ENCODE results near the gene KIF17.
"Not testable (repeated sequence)": the region's sequence is repeated elsewhere in the genome, so short reads cannot be mapped to it uniquely, and the experiment has no call there.

The KIF17 gene

DNA sequence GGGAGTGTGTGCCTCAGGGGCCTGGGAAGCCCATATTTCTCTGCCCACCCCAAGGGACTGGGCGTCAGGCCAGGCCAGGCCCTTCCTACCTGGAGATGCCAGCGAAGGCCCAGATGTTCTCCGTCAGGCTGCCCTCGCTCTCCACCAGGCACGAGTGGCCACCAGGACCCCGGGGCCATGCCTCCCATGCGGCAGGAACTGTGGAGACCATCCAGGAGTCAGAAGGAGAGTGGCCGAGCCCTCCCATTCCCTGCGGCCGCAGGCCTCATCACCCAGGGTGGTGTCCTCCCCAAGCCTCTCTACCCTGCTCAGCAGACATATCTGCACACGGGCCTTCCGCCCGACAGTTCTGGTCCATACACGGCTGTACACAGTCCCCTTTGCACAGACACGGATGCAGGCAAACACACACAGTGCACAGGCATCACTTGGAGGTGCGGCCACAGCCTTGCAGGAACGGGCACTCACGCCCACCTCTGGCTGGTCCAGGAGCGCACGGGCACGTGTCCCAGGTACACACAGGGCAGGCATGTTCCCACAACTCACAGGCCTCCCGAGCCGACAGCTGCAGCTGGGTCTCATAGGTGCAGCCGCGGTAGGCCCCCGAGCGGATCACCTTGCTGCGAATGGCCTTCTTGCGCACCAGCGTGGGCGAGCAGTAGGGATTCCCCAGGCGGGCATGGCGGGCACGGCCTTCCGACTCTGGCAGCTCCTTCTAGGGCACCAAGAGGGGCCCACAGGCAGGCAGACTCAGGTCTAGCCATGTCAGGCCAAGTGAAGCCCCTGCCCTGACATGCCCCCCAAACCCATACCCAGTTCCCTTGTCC is 5.9 kb upstream of the KIF17 start:
- H3K27ac Mint-ChIP-seq, result no peak overlapping the region
- no peaks in the 10 kb centered on the region for H3K9me3 Mint-ChIP-seq
- ATAC-seq (no peak), DNase-seq (no peak)
- H3K27me3 Mint-ChIP-seq, result peaks cover 13% of the 10 kb centered on the region
- no peaks in the 10 kb centered on the region for H3K36me3 Mint-ChIP-seq (ENCODE audit: low read depth)
- peaks cover under 1% of the 10 kb centered on the region for H3K4me1 Mint-ChIP-seq
- no peak overlapping the region for H3K4me3 Mint-ChIP-seq

DNA sequence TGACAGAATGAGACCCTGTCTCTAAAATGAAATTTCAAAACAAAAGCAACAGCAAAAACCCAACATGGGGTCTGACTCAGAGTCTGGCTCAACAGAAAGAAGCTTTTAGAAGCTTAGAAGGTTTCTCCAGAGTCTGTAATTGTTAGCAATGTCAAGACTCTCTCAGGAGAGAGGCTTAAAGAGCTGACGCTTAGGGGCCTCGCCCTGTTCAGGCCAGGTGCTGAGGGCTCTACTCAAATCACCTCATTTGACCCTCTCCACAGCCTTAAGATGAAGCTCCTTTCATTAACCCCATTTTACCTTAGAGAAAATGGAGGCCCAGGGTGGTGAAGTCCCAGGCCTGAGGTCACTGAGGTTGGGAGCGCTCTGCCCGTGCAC is 5.3 kb upstream of the KIF17 start:
- no peak overlapping the region for H3K4me3 Mint-ChIP-seq
- peaks cover 11% of the 10 kb centered on the region for H3K27me3 Mint-ChIP-seq
- H3K36me3 Mint-ChIP-seq (ENCODE audit: low read depth), result no peaks in the 10 kb centered on the region
- H3K9me3 Mint-ChIP-seq, result no peaks in the 10 kb centered on the region
- ATAC-seq (no peak), DNase-seq (no peak)
- H3K4me1 Mint-ChIP-seq, result peaks cover 2% of the 10 kb centered on the region
- no peak overlapping the region for H3K27ac Mint-ChIP-seq

GRCh38 chr1:20721117-20722061 is 3.6 kb upstream of the KIF17 start:
- DNase-seq (no peak), ATAC-seq (no peak)
- no peak overlapping the region for H3K27ac Mint-ChIP-seq
- no peaks in the 10 kb centered on the region for H3K9me3 Mint-ChIP-seq
- peaks cover 19% of the 10 kb centered on the region for H3K27me3 Mint-ChIP-seq
- no peak overlapping the region for H3K4me3 Mint-ChIP-seq
- H3K36me3 Mint-ChIP-seq (ENCODE audit: low read depth), result no peaks in the 10 kb centered on the region
- H3K4me1 Mint-ChIP-seq, result peaks cover 6% of the 10 kb centered on the region

GRCh38 chr1:20720631-20721091 is 2.9 kb upstream of the KIF17 start:
- Mint-ChIP-seq H3K4me3 (no peak overlapping the region), H3K27me3 (peaks cover 26% of the 10 kb centered on the region), H3K9me3 (no peaks in the 10 kb centered on the region), H3K36me3 (ENCODE audit: low read depth) (no peaks in the 10 kb centered on the region), H3K27ac (no peak overlapping the region), H3K4me1 (peaks cover 8% of the 10 kb centered on the region)
- DNase-seq (no peak), ATAC-seq (no peak)

DNA sequence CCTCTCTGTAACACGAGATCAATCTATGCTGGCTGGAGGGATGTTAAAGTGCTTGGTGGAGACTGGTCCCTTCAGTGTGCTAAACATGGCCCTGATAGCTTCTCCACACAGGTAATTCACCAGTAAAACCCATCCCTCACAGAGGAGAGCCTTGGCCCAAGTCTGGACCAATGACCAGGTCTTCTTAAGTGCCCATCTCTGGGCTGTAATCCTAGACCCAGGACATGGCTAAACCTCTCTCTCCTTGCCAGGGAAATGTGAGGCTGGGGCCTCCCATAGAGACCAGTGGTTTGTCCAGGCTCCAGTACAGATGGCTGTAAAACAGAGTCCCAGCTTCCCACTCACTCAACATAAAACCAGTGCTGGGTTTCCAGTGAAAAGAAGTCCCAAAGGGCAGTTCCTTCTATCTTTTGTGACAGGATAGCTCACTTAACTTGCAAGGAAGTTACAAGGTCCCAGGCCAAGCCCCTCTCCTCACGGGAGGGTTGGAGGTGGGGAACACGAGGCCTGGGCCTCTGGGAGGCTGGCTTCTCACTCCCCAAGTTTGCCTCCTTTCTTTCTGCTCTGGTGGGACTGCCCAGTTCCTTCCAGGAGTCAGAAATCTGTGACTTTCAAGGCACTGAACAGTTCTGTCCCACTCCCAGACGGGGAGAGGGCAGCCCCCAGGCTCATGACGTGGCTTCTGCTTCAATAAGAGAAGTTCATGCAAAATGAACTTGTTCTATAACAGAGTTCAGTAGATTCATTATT is 2.2 kb upstream of the KIF17 start:
- no peaks in the 10 kb centered on the region for H3K36me3 Mint-ChIP-seq (ENCODE audit: low read depth)
- DNase-seq (no peak), ATAC-seq (no peak)
- H3K27me3 Mint-ChIP-seq, result peaks cover 30% of the 10 kb centered on the region
- no peak overlapping the region for H3K4me3 Mint-ChIP-seq
- no peaks in the 10 kb centered on the region for H3K9me3 Mint-ChIP-seq
- H3K27ac Mint-ChIP-seq, result no peak overlapping the region
- H3K4me1 Mint-ChIP-seq, result peaks cover 8% of the 10 kb centered on the region

- Mint-ChIP-seq H3K27ac (no peak overlapping the region), H3K36me3 (ENCODE audit: low read depth) (no peaks in the 10 kb centered on the region), H3K9me3 (no peaks in the 10 kb centered on the region), H3K27me3 (peaks cover 32% of the 10 kb centered on the region), H3K4me3 (no peak overlapping the region), H3K4me1 (peaks cover 8% of the 10 kb centered on the region)
- no peak for DNase-seq
- no peak for ATAC-seq
Observed at GRCh38 chr1:20719261-20719660, 1.5 kb upstream of the KIF17 start.

DNA sequence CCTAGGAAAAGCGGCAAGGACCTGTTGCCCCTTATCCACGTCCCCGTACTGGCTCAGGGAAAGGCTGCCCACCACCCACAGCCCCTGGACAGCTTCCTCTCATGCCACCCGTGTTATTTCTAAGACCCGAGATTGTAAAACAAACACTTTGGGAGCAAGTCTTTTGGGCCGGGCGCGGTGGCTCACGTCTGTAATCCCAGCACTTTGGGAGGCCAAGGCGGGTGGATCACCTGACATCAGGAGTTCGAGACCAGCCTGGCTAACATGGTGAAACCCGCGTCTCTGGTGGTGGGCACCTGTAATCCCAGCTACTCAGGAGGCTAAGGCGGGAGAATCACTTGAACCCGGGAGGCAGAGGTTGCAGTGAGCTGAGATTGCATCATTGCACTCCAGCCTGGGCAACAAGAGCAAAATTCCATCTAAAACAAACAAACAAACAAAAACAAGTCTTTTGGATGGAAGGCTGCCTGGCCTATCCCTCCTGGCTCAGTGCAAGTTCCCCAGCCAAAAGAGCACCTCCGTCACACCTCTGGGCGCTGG is 606 bp upstream of the KIF17 start:
- H3K4me3 Mint-ChIP-seq, result peak overlapping the region; percentile 48
- not testable (repeated sequence) for H3K36me3 Mint-ChIP-seq (ENCODE audit: low read depth); DNase-seq; ATAC-seq; H3K27ac Mint-ChIP-seq; H3K4me1 Mint-ChIP-seq; H3K9me3 Mint-ChIP-seq
- H3K27me3 Mint-ChIP-seq, result peaks cover 32% of the 10 kb centered on the region

GRCh38 chr1:20716232-20716631 is 1.6 kb downstream of the KIF17 start:
- no peaks in the 10 kb centered on the region for H3K36me3 Mint-ChIP-seq (ENCODE audit: low read depth)
- peak overlapping the region; percentile 7 for H3K4me3 Mint-ChIP-seq
- DNase-seq (no peak), ATAC-seq (no peak)
- H3K27ac Mint-ChIP-seq, result no peak overlapping the region
- peaks cover 32% of the 10 kb centered on the region for H3K27me3 Mint-ChIP-seq
- H3K9me3 Mint-ChIP-seq, result no peaks in the 10 kb centered on the region
- H3K4me1 Mint-ChIP-seq, result peaks cover 8% of the 10 kb centered on the region

- Mint-ChIP-seq H3K4me1 (peaks cover 8% of the 10 kb centered on the region), H3K9me3 (no peaks in the 10 kb centered on the region), H3K27ac (no peak overlapping the region), H3K27me3 (peaks cover 35% of the 10 kb centered on the region), H3K4me3 (no peak overlapping the region), H3K36me3 (ENCODE audit: low read depth) (no peaks in the 10 kb centered on the region)
- ATAC-seq (no peak), DNase-seq (no peak)
Observed at GRCh38 chr1:20715406-20715805, 2.4 kb downstream of the KIF17 start.

GRCh38 chr1:20713440-20713839 is 4.4 kb downstream of the KIF17 start:
- DNase-seq, result no peak
- Mint-ChIP-seq H3K4me1 (peaks cover 6% of the 10 kb centered on the region), H3K9me3 (no peaks in the 10 kb centered on the region), H3K36me3 (ENCODE audit: low read depth) (no peaks in the 10 kb centered on the region), H3K27ac (no peak overlapping the region), H3K4me3 (no peak overlapping the region), H3K27me3 (peaks cover 27% of the 10 kb centered on the region)
- ATAC-seq, result no peak

- Mint-ChIP-seq H3K9me3 (no peaks in the 10 kb centered on the region), H3K36me3 (ENCODE audit: low read depth) (no peaks in the 10 kb centered on the region), H3K27me3 (peaks cover 23% of the 10 kb centered on the region), H3K27ac (no peak overlapping the region), H3K4me3 (no peak overlapping the region), H3K4me1 (peaks cover 6% of the 10 kb centered on the region)
- DNase-seq, result no peak
- peak; percentile 30 for ATAC-seq
Observed at GRCh38 chr1:20712215-20712577, 5.6 kb downstream of the KIF17 start.

GRCh38 chr1:20711285-20712214 is 6.3 kb downstream of the KIF17 start:
- H3K4me3 Mint-ChIP-seq, result no peak overlapping the region
- no peak for DNase-seq
- peaks cover 18% of the 10 kb centered on the region for H3K27me3 Mint-ChIP-seq
- peaks cover 2% of the 10 kb centered on the region for H3K4me1 Mint-ChIP-seq
- H3K27ac Mint-ChIP-seq, result no peak overlapping the region
- no peak for ATAC-seq
- H3K36me3 Mint-ChIP-seq (ENCODE audit: low read depth), result no peaks in the 10 kb centered on the region
- no peaks in the 10 kb centered on the region for H3K9me3 Mint-ChIP-seq

GRCh38 chr1:20710469-20711284 is 7.1 kb downstream of the KIF17 start:
- no peak for ATAC-seq

More at GRCh38 chr1:20710469-20711284, 7.1 kb downstream of the KIF17 start:
- Mint-ChIP-seq H3K27me3 (peaks cover 9% of the 10 kb centered on the region), H3K36me3 (ENCODE audit: low read depth) (no peaks in the 10 kb centered on the region), H3K27ac (no peak overlapping the region), H3K4me1 (no peaks in the 10 kb centered on the region), H3K4me3 (no peak overlapping the region), H3K9me3 (no peaks in the 10 kb centered on the region)
- DNase-seq, result no peak
